Measurements from ENCODE around the gene ZSWIM5.

DNA sequence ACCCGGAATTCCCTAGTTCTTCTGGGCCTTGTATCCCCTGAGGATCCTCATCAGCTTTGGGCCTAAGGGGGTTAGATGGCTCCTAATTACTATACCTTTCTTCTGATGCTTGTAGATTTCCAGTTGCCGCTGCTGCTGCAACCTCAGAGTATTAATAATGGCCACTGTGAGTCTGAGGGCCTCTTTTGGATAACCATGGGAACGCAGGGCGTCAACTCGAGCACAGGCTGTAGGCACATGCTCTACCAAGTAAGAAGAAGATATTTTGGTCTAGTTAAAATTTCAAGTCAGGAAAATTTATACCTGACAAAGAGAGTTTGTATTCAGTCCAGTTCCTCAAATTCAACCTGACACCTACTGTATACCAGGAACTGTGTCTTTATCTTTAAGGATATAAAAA, 166.1 kb downstream of the ZSWIM5 start:
- TF ChIP-seq, protein P1, sequence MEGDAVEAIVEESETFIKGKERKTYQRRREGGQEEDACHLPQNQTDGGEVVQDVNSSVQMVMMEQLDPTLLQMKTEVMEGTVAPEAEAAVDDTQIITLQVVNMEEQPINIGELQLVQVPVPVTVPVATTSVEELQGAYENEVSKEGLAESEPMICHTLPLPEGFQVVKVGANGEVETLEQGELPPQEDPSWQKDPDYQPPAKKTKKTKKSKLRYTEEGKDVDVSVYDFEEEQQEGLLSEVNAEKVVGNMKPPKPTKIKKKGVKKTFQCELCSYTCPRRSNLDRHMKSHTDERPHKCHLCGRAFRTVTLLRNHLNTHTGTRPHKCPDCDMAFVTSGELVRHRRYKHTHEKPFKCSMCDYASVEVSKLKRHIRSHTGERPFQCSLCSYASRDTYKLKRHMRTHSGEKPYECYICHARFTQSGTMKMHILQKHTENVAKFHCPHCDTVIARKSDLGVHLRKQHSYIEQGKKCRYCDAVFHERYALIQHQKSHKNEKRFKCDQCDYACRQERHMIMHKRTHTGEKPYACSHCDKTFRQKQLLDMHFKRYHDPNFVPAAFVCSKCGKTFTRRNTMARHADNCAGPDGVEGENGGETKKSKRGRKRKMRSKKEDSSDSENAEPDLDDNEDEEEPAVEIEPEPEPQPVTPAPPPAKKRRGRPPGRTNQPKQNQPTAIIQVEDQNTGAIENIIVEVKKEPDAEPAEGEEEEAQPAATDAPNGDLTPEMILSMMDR (IDR thresholded peaks at IDR 0.05) = no peak
- no peak for TF ChIP-seq POLR2A (IDR thresholded peaks at IDR 0.05)
